HUDEP-2 (cell line): ENCODE results near the gene CMTM2.
"Not testable (repeated sequence)": the region's sequence is repeated elsewhere in the genome, so short reads cannot be mapped to it uniquely, and the experiment has no call there.

ENCODE experiments used
- DNase-seq, 76 experiments: peaks; one replicate each; lab custom pipeline; 2025; ENCODE audit not compliant: unreplicated experiment in 76 of 76; lab: John Stamatoyannopoulos, UW

The CMTM2 gene

GRCh38 chr16:66580605-66581209 lies 1.4 kb downstream of the CMTM2 start:
- DNase-seq, result no peak

GRCh38 chr16:66581246-66581952 lies 2.1 kb downstream of the CMTM2 start:
- DNase-seq, result no peak

- no peak for DNase-seq
These were observed 6.4 kb downstream of the CMTM2 start for GRCh38 chr16:66585481-66586239.

- no peak for DNase-seq
These were observed 8.8 kb downstream of the CMTM2 start for GRCh38 chr16:66587881-66588600.

- DNase-seq, result peak in 59 of 76 experiments; percentile 12 to 77 (median 43)
These were observed 9.9 kb downstream of the CMTM2 start for GRCh38 chr16:66588981-66589713.

GRCh38 chr16:66590322-66590721 lies 11.1 kb downstream of the CMTM2 start:
- no peak for DNase-seq

- no peak for DNase-seq
These were observed 11.8 kb downstream of the CMTM2 start for GRCh38 chr16:66591018-66591417.

- no peak for DNase-seq
These were observed 13.0 kb downstream of the CMTM2 start for GRCh38 chr16:66592241-66592640.

- no peak for DNase-seq
These were observed 13.6 kb downstream of the CMTM2 start for GRCh38 chr16:66592814-66593213.

- DNase-seq, result no peak
These were observed 15.5 kb downstream of the CMTM2 start for GRCh38 chr16:66594739-66595138.

- not testable (repeated sequence) for DNase-seq
These were observed 17.3 kb downstream of the CMTM2 start for GRCh38 chr16:66596559-66596958.

- DNase-seq, result no peak
These were observed 18.0 kb downstream of the CMTM2 start for GRCh38 chr16:66596986-66597848.

- DNase-seq, result no peak
These were observed 18.8 kb downstream of the CMTM2 start for GRCh38 chr16:66598111-66598510.

GRCh38 chr16:66599726-66600125 lies 20.5 kb downstream of the CMTM2 start:
- DNase-seq, result no peak

- DNase-seq, result no peak
These were observed 21.2 kb downstream of the CMTM2 start for GRCh38 chr16:66600477-66600876.

- DNase-seq, result no peak
These were observed 22.2 kb downstream of the CMTM2 start for GRCh38 chr16:66601471-66601870.

- peak in 7 of 76 experiments; percentile 12 to 40 (median 16) for DNase-seq
These were observed 24.5 kb downstream of the CMTM2 start for GRCh38 chr16:66603537-66604375.

GRCh38 chr16:66604376-66605176 lies 25.3 kb downstream of the CMTM2 start, which contains the start of gene CMTM3:
TSS of gene CMTM3 (plus strand) at chr16:66604704. CDS start at chr16:66604806, 102 bp downstream.
- DNase-seq, result peak in 32 of 76 experiments; percentile 3 to 49 (median 26)
